Rectal smooth muscle tissue (tissue), 1 donor: ENCODE measurements around the gene PRKAA2.

Experiments used
- H3K27ac ChIP-seq: one replicate; pipeline ENCODE4 v1.7.0; 2013; ENCODE audit warnings: low read depth, low read length, inconsistent platforms
- H3K27me3 ChIP-seq: one replicate; pipeline ENCODE4 v1.7.0; 2013; ENCODE audit warnings: low read length; ENCODE audit not compliant: control insufficient read depth, insufficient read depth
- H3K36me3 ChIP-seq: one replicate; pipeline ENCODE4 v1.7.0; 2013; ENCODE audit warnings: low read length; ENCODE audit not compliant: control insufficient read depth, insufficient read depth
- H3K4me1 ChIP-seq: one replicate; pipeline ENCODE4 v1.7.0; 2013; ENCODE audit warnings: low read length; ENCODE audit not compliant: control insufficient read depth, insufficient read depth
- H3K4me3 ChIP-seq: one replicate; pipeline ENCODE4 v1.7.0; 2013; ENCODE audit warnings: low read length
- H3K9ac ChIP-seq: one replicate; pipeline ENCODE4 v1.7.0; 2013; ENCODE audit warnings: low read length

Gene PRKAA2

GRCh38 chr1:56663846-56664245 lies 18.7 kb downstream of the PRKAA2 start:
- Histone ChIP-seq H3K27ac (no peak overlapping the region), H3K4me3 (no peak overlapping the region), H3K27me3 (no peaks in the 10 kb centered on the region), H3K36me3 (no peaks in the 10 kb centered on the region), H3K4me1 (no peaks in the 10 kb centered on the region), H3K9ac (no peak overlapping the region)

- Histone ChIP-seq H3K4me1 (no peaks in the 10 kb centered on the region), H3K27ac (no peak overlapping the region), H3K4me3 (no peak overlapping the region), H3K36me3 (no peaks in the 10 kb centered on the region), H3K9ac (no peak overlapping the region), H3K27me3 (no peaks in the 10 kb centered on the region)
These were observed 20.3 kb downstream of the PRKAA2 start for GRCh38 chr1:56665384-56665783.

DNA sequence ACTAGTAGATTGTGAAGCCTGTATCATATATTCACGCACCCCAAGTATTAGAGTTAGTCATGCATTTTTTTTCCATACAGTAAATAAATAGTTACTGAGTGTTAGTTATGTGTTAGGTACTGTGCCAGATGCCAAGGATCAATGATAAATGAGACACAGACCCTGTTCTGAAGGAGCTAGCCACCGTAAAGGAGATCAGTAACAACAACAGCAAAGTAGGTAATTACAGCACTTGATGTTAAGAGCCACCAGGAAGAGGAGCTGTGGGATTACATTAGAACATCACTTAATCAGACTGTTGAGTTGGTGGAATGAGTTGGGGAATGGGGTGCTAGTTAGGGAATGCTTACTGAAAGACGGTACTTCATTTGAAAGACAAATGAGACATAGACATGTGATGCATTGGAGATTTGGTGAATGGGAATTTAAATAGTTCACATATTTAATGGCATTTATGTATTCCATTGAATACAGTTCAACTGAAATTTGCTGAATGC lies 21.0 kb downstream of the PRKAA2 start:
- no peaks in the 10 kb centered on the region for H3K27me3 ChIP-seq
- no peak overlapping the region for H3K4me3 ChIP-seq
- no peak overlapping the region for H3K27ac ChIP-seq
- no peaks in the 10 kb centered on the region for H3K36me3 ChIP-seq
- no peaks in the 10 kb centered on the region for H3K4me1 ChIP-seq
- H3K9ac ChIP-seq, result no peak overlapping the region

GRCh38 chr1:56670350-56670749 lies 25.2 kb downstream of the PRKAA2 start:
- H3K4me1 ChIP-seq, result no peaks in the 10 kb centered on the region

GRCh38 chr1:56671085-56671484 lies 26.0 kb downstream of the PRKAA2 start:
- Histone ChIP-seq H3K36me3 (no peaks in the 10 kb centered on the region), H3K9ac (no peak overlapping the region), H3K4me3 (no peak overlapping the region), H3K27ac (no peak overlapping the region), H3K4me1 (no peaks in the 10 kb centered on the region), H3K27me3 (no peaks in the 10 kb centered on the region)

More at GRCh38 chr1:56670350-56670749, 25.2 kb downstream of the PRKAA2 start:
- Histone ChIP-seq H3K27me3 (no peaks in the 10 kb centered on the region), H3K27ac (no peak overlapping the region), H3K4me3 (no peak overlapping the region), H3K9ac (no peak overlapping the region), H3K36me3 (no peaks in the 10 kb centered on the region)

GRCh38 chr1:56671542-56671941 lies 26.4 kb downstream of the PRKAA2 start:
- H3K27me3 ChIP-seq, result no peaks in the 10 kb centered on the region
- H3K4me1 ChIP-seq, result no peaks in the 10 kb centered on the region
- no peaks in the 10 kb centered on the region for H3K36me3 ChIP-seq
- no peak overlapping the region for H3K27ac ChIP-seq
- H3K4me3 ChIP-seq, result no peak overlapping the region
- no peak overlapping the region for H3K9ac ChIP-seq

- H3K27ac ChIP-seq, result no peak overlapping the region
- no peak overlapping the region for H3K4me3 ChIP-seq
- no peaks in the 10 kb centered on the region for H3K36me3 ChIP-seq
- no peaks in the 10 kb centered on the region for H3K4me1 ChIP-seq
- H3K27me3 ChIP-seq, result no peaks in the 10 kb centered on the region
- H3K9ac ChIP-seq, result no peak overlapping the region
These were observed 27.5 kb downstream of the PRKAA2 start for GRCh38 chr1:56672579-56672978.

GRCh38 chr1:56675763-56676162 lies 30.6 kb downstream of the PRKAA2 start:
- no peaks in the 10 kb centered on the region for H3K27me3 ChIP-seq
- no peaks in the 10 kb centered on the region for H3K36me3 ChIP-seq
- H3K27ac ChIP-seq, result no peak overlapping the region
- no peaks in the 10 kb centered on the region for H3K4me1 ChIP-seq
- H3K9ac ChIP-seq, result no peak overlapping the region
- H3K4me3 ChIP-seq, result no peak overlapping the region

DNA sequence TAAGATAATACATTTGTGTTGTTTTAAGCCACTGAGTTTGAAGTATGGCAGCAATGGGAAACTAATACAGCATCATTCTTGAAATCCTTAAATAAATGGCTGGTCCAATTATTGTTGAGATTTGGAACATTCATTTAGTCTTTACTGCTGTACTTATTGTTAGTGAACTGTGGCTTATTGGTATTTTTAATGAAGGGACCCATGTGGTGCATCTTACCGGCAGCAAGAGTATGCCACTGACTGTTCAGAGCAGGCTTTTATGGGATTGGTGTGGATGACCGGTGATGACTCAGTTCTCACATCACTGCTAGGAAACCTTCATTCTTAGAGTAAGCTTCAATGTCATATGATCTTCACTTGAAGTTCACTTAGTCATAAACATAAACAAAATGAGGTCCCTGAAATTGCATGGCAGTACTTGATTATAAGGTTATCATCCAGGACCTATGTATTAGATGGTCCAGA lies 31.5 kb downstream of the PRKAA2 start:
- no peaks in the 10 kb centered on the region for H3K36me3 ChIP-seq

GRCh38 chr1:56683569-56683968 lies 38.5 kb downstream of the PRKAA2 start:
- no peaks in the 10 kb centered on the region for H3K27me3 ChIP-seq
- no peak overlapping the region for H3K27ac ChIP-seq

More for the DNA sequence above, 31.5 kb downstream of the PRKAA2 start:
- no peak overlapping the region for H3K9ac ChIP-seq
- no peaks in the 10 kb centered on the region for H3K27me3 ChIP-seq
- H3K27ac ChIP-seq, result no peak overlapping the region
- H3K4me1 ChIP-seq, result no peaks in the 10 kb centered on the region
- H3K4me3 ChIP-seq, result no peak overlapping the region

DNA sequence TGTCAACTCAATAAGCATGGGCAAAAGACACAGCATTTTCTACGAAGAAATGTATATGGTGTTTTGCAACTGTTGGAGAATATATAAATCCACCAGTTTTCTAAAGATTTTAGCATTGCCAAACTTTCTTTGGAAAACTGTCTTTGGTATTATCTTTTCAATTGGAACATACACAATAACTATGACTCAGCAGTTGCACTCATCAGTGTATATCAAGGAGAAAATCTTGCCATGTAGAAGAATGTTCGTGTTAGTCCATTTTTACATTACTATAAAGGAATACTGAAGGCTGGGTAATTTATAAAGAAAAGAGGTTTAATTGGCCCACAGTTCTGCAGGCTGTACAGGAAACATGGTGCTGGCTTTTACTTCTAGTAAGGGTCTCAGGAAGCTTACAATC lies 41.1 kb downstream of the PRKAA2 start:
- Histone ChIP-seq H3K9ac (no peak overlapping the region), H3K4me3 (no peak overlapping the region), H3K4me1 (no peaks in the 10 kb centered on the region), H3K27ac (no peak overlapping the region), H3K27me3 (no peaks in the 10 kb centered on the region), H3K36me3 (no peaks in the 10 kb centered on the region)

More at GRCh38 chr1:56683569-56683968, 38.5 kb downstream of the PRKAA2 start:
- Histone ChIP-seq H3K4me1 (no peaks in the 10 kb centered on the region), H3K4me3 (no peak overlapping the region), H3K36me3 (no peaks in the 10 kb centered on the region), H3K9ac (no peak overlapping the region)

DNA sequence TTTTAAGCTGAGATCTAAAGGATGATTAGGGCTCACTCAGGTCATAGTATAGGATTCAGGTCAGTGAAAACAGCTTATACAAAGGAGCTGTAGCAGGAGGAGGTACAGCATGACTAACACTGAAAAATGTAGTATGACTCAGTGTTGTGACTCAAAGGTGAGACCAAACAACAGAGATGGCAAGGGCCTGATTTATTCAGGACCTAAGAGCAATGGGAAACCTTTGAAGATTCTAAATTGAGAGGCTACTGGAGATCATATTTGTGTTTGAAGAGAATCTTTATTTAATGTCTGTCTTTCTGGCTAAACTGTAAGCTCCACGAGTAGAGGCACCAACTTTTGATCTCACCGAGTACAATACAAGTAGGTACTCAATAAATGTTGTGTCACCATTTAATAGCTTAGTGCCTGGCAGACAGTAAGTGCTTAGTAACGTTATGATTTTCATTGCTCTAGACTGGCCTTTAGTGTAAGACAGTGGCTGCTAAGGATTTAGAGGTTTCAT lies 43.5 kb downstream of the PRKAA2 start:
- Histone ChIP-seq H3K27ac (no peak overlapping the region), H3K36me3 (no peaks in the 10 kb centered on the region), H3K4me1 (no peaks in the 10 kb centered on the region), H3K27me3 (no peaks in the 10 kb centered on the region), H3K9ac (no peak overlapping the region), H3K4me3 (no peak overlapping the region)

- no peaks in the 10 kb centered on the region for H3K36me3 ChIP-seq
- no peaks in the 10 kb centered on the region for H3K27me3 ChIP-seq
- H3K4me3 ChIP-seq, result no peak overlapping the region
- H3K9ac ChIP-seq, result no peak overlapping the region
- H3K4me1 ChIP-seq, result no peaks in the 10 kb centered on the region
- H3K27ac ChIP-seq, result no peak overlapping the region
These were observed 51.5 kb downstream of the PRKAA2 start for GRCh38 chr1:56696663-56697062.
